ENCODE measurements around the gene ADAMTSL5. TPM values are rescaled to one million over a fixed set of nuclear protein-coding genes. Genes with fewer than 3 reads are reported as not detected.
"Not testable (repeated sequence)": the region's sequence is repeated elsewhere in the genome, so short reads cannot be mapped to it uniquely, and the experiment has no call there.

Gene ADAMTSL5, protein sequence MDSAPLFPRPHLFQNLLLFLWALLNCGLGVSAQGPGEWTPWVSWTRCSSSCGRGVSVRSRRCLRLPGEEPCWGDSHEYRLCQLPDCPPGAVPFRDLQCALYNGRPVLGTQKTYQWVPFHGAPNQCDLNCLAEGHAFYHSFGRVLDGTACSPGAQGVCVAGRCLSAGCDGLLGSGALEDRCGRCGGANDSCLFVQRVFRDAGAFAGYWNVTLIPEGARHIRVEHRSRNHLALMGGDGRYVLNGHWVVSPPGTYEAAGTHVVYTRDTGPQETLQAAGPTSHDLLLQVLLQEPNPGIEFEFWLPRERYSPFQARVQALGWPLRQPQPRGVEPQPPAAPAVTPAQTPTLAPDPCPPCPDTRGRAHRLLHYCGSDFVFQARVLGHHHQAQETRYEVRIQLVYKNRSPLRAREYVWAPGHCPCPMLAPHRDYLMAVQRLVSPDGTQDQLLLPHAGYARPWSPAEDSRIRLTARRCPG
- 1 to 10 TPM in 2 of 4 donors, under 1 TPM in 2; 0.24 to 1.5 (median 0.80) TPM for polyA plus RNA-seq (ENCODE audit: insufficient read length in 4 of 4)

DNA sequence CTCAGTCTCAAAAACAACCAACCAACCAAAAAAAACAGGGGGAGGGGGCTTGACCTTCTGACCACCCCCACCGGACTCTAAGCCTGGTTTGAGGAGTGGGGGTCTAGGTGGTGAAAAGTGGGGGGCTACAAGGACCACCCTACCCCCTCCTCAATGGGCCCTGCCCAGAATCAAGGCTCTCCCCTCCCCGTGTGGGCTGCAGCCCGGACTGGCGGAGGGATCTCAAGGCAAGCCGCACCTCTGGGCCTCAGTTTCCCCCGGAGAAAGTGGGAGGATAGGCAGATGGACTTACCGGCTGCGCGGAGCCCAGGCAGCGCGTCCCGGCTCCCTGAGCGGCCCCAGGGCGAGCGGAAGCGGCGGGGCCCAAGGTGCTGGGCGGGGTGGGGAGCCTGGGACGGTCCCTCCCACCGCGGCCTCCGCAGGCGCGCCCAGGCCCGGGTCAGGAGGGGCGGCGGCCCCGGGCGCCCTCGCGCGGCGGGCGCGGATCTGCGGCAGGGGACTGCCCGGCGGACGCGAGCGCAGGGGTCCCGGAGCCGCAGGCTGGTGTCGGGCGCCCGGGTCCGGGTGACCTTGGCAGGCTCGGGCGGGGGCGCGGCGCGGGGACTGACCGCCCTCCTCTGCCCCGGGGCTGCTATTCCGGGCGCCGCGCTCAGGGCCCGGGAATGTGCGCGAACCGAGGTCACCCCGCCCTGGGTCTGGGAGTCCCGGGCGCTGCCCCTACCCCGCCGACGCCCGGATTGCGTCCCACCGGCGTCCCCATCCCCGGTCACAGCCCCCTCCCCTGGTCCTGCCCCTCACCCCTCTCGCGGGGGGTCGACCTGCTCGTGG is at the start of gene ADAMTSL5:
Gene ADAMTSL5, minus strand, starts transcription at position 349 of the 828 bp plus-strand sequence. CDS start 2,076 bp downstream, outside the sequence.
- DNase-seq (ENCODE audit: low read depth in 4 of 4, low spot score in 3 of 4) = no peak

DNA sequence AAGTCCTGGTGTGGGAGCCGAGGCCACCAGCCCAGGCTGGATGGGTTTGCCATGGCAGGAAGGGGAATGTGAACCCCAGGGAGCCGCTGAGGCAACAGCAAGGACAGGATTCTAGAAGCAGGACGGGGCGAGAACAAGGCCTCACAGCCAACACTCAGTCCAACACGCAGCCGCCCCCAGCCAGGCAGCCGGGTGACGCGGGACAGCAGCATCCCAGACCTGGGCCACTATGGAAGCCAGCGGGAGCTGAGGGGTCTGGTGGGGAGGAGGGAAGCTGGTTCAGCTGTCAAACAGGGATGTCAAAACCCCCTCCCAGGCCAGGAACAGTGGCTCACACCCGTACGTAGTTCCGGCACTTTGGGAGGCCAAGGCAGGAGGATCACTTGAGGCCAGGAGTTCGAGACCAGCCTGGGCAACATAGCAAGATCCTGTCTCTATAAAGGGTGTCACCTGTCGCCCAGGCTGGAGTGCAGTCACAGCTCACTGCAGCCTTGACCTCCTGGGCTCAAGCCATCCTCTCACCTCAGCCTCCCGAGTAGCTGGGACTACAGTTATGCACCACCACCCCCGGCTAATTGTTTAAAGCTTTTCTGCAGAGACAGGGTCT is 48.5 kb upstream of the ADAMTSL5 start:
- DNase-seq (ENCODE audit: low read depth in 4 of 4, low spot score in 3 of 4) = no peak

DNA sequence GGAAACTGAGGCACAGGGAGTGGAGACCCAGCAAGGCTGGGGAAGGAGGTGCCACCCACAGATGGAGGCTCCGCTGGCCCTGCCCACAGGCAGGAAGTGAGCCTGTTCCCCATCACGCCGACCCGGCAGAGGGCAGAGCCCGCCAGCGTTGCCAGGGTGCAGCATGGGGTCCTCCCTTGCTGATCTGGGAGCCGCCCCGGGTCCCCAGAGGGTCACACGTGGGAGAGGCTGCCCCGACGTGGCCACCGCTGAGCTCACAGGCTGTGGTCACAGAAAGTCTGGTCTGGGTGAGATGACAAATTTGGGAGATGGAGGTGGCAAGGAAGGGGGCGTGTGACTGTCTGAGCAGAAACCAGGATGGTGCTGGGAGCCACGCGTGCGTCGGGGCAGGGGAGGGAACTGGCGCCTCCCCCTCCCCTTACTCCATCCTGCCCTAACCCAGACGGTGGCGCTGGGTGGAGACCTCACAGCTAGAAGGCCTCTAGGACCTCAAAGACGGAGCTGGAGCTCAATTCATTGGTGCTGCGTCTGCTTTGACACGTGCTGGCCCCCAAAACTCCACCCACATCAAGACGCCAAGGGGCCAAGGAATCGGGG is 47.6 kb upstream of the ADAMTSL5 start:
- no peak for DNase-seq (ENCODE audit: low read depth in 4 of 4, low spot score in 3 of 4)

DNA sequence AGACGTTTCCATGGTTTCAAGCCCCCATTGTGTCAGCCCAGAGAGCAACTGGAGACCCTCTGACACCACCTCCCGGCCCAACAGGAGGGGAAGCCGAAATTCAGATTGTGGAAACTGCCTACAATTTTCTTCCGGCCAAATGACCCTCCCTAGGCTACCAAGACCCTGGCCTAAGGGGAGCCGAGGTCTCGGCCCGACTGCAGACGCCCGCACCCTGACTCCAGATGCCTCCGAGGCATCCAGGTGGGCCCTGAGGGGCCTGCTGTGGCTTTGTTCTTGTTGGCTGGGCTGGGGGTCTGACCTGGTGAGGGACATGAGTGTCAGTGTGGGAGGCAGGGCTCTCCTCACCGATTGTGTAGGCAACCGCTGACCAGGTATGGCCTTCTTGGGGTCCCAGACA is 45.7 kb upstream of the ADAMTSL5 start:
- no peak for DNase-seq (ENCODE audit: low read depth in 4 of 4, low spot score in 3 of 4)

DNA sequence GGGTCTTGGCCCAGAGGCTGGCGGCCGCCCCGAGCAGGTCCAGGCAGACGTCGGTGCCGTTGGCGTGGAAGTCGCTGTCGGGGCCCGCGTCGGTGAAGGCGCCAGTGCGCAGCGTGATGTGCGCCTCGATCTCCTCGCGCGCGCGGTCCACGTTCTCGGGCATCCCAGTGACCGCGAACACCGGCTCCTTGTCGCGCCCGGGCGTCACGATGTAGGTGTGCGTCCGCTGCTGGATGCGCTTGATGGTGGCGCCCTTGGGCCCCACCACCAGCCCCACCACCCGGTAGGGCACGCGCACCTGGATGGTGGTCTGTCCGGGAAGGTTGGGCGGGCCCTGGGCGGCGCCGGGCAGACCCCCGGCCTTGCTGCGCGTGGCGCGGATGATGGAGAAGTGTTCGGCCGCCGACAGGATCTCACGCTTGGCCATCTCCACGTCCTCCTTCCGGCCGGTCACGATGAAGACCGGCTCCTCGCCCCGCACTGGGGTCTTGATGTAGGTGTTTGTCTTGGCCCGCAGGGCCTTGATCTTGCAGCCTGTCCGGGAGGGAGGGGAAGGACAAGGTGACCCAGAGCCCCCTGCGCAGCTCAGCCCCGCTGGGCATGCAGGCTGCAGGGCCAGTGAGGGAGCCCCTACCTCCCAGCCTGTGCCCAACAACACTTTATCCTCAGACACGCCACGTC is 43.7 kb upstream of the ADAMTSL5 start:
- no peak for DNase-seq (ENCODE audit: low read depth in 4 of 4, low spot score in 3 of 4)

DNA sequence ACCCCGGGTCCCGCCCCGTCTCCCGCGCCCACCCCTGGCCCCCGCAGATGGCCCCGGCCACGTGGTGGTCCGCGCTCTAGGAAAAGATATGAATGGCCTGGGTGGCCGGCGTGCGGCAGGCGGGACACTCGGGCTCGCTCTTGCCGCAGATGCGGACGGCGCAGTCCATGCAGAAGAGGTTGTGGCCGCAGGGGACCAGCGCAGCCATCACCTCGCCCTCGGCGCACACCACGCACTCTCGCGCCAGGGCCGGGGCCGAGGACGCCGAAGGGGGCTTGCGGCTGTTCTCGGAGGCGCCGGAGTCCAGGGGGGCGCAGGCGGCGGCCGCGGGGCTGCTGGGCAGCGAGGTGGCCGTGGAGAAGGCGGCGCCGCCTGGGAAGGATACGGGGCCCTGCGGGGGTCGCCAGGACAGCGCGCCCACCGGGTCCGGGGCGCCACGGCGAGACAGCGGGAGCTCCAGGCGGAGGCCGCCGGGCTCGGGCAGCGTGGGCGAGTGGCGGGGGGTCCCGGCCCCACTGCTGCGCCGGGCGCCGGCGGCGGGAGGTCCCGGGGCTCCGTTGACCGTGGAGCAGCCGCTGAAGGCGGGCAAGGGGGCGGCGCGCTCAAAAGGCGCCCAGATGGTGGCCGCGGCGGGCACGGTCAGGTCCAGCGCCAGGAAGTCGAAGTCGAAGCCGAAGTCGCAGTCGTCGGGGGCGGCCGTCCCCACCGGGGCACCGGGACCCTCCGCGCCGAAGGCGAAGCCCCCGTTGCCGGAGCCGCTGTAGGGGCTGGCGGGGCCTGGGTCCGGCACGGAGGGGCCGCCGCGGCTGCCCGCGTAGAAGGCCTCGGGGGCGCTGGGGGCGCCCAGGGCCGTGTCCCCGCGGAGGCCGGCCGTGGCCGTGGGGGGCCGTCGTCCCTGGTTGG is 42.9 kb upstream of the ADAMTSL5 start:
- no peak for DNase-seq (ENCODE audit: low read depth in 4 of 4, low spot score in 3 of 4)

DNA sequence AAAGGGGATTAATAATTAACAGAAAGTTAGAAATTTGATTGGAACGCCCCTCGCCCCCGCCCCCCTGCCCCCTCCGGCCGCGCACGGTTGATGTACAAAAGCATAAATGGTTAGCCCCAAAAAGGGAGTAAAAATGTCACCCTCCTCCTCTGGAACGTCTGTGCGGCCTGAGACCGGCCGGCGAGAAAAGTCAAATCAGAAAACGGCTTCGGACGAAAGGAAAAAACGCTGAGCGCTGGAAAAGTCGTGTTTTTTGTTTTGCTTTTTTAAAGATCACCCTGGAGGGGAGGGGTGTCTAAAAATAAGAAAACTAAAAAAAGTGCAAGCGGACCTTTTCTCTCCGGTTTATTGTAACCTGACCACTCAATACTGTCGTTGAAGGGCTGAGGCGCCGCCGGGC is 42.1 kb upstream of the ADAMTSL5 start:
- DNase-seq (ENCODE audit: low read depth in 4 of 4, low spot score in 3 of 4) = no peak

DNA sequence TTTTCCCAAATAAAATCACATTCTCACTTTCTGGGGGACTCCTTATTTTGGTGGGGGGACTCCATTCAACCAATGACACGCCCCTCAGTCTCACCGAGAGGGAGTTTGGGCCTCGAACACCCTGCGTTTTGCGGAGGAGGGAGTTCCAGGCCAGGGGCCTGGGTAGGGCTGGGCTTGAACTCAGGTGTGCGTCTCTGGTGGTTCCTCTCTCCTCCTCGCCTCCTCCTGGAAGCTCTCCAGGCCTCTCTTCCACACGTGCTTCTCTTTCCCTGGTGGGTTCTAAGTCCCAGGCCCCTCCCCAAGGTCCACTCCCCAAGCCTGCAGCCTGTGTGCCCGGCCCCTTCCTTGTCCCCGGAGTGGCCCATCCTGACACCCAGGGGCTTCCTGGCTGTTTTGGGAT is 40.6 kb upstream of the ADAMTSL5 start:
- no peak for DNase-seq (ENCODE audit: low read depth in 4 of 4, low spot score in 3 of 4)

DNA sequence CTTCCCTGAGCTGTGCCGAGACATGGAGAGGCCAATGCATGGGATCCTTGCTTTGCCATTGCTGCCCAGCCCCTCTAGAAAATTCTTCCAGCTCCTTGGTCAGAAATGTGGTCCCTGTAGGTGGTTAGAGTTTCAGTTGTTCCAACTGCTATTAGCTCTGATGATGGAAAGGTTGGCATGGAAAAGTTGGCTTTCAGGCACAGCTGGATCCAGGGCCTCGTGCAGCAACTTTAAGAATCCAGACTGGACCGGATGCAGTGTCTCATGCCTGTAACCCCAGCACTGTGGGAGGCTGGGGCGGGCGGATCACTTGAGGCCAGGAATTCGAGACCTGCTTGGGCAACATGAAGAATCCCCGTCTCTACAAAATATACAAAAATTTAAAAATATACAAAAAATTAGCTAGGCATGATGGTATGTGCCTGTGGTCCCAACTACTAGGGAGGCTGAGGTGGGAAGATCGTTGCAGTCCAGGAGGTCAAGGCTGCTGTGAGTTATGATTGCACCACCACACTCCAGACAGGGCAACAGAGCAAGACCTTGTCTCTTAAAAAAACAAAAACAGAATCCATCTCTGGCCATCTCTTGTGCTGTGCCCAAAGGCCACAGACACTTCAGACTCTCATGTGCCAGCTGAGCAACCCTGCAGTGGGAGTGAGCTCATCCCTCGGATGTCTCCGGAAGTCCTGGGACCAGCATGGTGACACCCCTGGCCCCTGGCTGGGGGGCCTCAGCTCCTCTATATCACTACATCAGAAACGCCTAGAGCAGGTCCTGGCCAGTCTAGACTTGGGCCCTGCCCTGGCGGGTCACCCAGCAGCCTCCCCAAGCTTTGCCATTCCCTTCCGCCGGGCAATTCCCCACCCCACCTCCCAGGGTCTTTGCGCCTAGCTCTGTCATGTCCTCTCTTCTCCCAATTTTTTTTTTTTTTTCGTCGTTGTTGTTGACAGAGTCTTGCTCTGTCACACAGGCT is 38.5 kb upstream of the ADAMTSL5 start:
- DNase-seq (ENCODE audit: low read depth in 4 of 4, low spot score in 3 of 4) = no peak

DNA sequence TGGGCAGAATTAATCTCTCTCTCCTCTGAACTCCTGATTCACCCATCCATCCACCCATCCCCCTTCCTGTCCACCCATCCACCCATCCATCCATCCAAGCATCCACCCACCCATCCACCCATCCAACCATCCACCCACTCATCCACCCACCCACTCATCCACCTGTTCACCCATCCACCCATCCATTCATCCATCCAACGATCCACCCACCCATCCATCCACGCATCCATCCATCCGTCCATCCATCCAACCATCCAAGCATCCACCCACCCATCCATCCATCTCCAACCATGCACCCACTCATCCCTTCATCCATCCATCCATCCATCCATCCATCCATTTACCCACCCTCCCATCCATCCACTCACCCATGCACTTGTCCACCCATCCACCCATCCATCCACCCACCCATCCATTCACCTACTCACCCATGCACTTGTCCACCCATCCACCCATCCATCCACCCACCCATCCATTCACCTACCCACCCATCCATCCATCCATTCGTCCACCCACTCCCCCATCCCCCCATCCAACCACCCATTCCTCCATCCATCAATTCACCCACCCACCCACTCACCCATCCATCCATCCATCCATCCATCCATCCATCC is 36.6 kb upstream of the ADAMTSL5 start:
- no peak for DNase-seq (ENCODE audit: low read depth in 4 of 4, low spot score in 3 of 4)

DNA sequence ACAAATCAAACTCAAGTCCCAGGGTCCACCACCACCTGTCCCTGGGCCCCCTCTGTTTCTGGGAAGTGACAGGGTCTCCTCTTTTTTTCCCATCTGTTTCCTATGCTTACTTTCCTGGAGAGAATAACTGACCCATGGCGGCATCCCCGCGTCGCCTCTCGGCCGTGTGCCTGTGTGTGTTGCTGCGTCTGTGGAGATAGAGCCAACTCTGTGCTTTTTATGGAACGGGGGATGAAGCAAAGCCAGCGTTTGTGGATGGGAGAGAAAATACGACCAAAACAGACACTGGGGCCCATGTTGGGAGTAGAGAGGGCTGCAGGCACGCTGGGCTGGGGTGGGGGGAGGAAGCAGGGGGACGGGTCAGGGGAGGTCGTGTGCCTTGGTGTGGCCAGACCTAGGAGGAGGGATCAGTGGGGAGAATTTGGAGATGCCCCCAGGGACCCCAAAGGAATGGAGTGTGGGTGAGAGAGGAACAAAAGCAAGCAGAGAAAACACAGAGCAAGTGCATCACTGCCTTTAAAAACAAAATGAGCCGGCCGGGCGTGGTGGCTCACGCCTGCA is 27.6 kb upstream of the ADAMTSL5 start:
- DNase-seq (ENCODE audit: low read depth in 4 of 4, low spot score in 3 of 4) = no peak

DNA sequence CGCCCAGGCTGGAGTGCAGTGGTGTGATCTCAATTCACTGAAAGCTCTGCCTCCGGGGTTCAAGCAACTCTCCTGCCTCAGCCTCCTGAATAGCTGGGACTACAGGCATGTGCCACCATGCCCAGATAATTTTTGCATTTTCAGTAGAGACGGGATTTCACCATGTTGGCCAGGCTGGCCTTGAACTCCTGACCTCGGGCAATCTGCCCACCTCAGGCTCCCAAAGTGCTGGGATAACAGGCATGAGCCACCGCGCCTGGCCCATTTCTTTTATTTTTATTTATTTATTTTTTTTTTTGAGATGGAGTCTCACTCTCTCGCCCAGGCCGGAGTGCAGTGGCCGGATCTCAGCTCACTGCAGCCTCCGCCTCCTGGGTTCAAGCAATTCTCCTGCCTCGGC is 26.9 kb upstream of the ADAMTSL5 start:
- not testable (repeated sequence) for DNase-seq (ENCODE audit: low read depth in 4 of 4, low spot score in 3 of 4)

DNA sequence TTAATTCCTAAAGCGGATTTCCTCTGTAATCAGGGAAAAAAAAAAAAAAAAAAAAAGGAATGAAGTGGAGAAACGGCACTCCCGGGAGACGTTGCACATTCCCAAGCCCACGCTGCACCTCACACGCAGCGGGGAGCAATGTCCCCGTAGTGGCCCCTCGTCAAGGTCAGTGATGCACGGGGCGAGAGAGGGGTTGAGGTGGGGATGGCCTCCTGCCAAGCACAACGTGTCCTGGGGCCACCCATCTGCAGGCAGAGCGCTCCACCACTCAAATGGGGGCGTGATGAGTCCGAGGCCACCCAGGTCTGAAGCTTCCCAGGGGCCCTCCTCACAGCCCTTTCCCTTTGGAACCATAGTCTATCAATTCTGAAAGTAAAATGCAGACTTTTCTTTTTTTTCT is 26.2 kb upstream of the ADAMTSL5 start:
- DNase-seq (ENCODE audit: low read depth in 4 of 4, low spot score in 3 of 4) = no peak

DNA sequence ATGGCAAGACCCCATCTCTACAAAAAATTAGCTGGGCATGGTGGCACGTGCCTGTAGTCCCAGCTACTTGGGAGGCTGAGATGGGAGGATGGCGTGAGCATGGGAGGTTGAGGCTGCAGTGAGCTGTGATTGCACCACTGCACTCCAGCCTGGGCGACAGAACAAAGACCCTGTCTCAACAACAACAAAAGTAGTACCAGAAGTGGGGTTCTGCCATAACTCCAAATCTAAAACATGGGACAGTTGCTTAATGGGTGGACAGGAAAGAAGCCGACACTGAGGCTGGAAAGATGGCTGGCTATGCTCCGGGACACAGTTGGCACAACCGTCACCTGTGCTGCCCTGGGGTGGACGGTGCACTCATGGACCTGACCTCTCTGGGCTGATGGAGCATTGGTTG is 22.9 kb upstream of the ADAMTSL5 start:
- DNase-seq (ENCODE audit: low read depth in 4 of 4, low spot score in 3 of 4) = not testable (repeated sequence)

DNA sequence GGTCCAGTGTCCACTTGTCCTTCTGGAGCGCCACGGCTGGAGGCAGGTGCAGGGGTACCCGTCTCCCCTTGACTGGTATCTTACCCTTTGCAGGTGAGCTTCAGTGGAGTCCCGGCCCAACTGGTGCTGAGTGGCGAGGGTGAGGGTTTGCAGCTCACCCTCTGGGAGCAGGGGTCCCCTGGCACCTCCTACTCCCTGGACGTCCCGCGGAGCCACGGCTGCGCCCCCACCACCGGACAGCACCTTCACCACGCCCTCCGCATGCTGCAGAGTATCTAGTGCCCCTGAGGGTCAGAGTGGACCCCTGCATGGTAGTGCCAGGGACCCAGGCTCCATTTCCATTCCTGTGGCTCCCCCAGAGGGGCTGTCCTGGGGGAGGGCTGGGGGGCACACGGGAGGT is 22.2 kb upstream of the ADAMTSL5 start:
- DNase-seq (ENCODE audit: low read depth in 4 of 4, low spot score in 3 of 4) = no peak

DNA sequence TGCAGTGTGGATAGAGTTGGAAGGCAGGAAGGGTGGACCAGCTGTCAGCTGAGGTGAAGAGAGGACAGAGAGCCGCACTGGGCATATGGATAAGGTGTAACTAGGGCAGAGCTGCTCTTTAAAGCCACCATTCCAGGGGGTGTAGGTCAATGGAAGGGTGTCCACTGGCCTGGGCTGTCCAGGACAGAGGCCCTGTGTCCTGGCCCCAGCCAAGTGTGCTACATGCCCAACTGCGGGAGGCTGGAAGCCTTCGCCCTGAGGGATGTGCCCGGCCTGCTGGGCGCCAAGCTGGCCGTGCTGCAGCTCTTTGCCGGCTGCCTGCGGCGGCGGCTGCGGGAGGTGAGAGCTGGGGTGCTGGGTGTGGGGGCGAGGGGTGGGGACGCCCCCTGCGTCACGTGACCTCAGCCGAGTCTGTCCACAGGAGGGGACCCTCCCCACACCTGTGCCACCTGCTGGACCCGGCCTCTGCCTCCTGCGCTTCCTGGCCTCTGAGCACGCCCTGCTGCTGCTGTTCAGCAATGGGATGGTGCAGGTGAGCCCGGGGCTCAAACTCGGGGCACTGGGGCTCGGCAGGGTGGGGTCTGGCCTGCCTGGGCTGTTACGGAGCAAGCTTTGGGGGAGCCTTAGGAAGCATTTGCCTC is 20.8 kb upstream of the ADAMTSL5 start:
- DNase-seq (ENCODE audit: low read depth in 4 of 4, low spot score in 3 of 4) = no peak

DNA sequence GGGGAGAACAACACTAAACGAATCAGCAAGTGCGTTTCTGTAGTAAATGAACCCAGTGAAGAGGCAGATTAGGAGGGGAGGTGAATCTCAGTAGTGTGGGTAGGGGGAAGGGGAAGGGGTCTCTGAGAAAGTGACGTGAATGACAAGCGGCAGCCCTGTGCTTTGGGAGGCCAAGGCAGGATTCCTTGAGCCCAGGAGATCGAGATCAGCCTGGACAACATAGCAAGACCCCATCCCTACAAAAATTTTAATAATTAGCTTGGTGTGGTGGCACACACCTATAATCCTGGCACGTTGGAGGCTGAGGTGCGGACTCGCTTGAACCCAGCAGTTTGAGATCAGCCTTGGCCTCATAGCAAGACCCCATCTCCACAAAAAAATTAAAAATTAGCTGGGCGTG is 19.2 kb upstream of the ADAMTSL5 start:
- no peak for DNase-seq (ENCODE audit: low read depth in 4 of 4, low spot score in 3 of 4)

Measured in right renal pelvis (tissue), 4 donors.